ENCODE data around the gene CRPPA.

DNA sequence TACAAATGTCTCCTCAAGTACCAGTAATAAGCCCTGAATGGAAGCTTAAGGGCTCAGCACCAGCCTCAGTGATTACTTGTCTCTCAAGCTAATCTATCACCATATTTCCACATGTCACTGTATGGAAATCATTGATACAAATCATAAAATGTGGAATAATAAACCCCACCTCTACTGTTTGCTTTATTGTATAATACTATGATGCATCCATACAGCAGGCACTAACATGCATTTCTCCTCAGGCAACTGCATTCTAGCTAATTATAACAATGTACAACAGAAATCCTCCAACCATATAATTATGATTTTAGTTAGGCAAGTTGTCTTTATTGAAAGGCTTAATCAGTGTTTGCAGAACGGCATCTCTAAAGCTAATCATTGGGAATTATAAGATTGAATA is 26.2 kb downstream of the CRPPA start:
- TF ChIP-seq MYC (IDR thresholded peaks at IDR 0.05; ENCODE audit: low read depth, low read length) = no peak
- TF ChIP-seq, protein P1, sequence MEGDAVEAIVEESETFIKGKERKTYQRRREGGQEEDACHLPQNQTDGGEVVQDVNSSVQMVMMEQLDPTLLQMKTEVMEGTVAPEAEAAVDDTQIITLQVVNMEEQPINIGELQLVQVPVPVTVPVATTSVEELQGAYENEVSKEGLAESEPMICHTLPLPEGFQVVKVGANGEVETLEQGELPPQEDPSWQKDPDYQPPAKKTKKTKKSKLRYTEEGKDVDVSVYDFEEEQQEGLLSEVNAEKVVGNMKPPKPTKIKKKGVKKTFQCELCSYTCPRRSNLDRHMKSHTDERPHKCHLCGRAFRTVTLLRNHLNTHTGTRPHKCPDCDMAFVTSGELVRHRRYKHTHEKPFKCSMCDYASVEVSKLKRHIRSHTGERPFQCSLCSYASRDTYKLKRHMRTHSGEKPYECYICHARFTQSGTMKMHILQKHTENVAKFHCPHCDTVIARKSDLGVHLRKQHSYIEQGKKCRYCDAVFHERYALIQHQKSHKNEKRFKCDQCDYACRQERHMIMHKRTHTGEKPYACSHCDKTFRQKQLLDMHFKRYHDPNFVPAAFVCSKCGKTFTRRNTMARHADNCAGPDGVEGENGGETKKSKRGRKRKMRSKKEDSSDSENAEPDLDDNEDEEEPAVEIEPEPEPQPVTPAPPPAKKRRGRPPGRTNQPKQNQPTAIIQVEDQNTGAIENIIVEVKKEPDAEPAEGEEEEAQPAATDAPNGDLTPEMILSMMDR (IDR thresholded peaks at IDR 0.05; ENCODE audit: low read depth, low read length) = no peak
